HG03095 (cell line): ENCODE results near the gene GSTA1.
"Not testable (repeated sequence)": the region's sequence is repeated elsewhere in the genome, so short reads cannot be mapped to it uniquely, and the experiment has no call there.

Source experiments
- ATAC-seq: cut with Tn5 transposase; IDR thresholded peaks from one replicate; pipeline ENCODE4 v1.9.1; 2021; ENCODE audit warnings: moderate library complexity; ENCODE audit not compliant: unreplicated experiment

The GSTA1 gene

DNA sequence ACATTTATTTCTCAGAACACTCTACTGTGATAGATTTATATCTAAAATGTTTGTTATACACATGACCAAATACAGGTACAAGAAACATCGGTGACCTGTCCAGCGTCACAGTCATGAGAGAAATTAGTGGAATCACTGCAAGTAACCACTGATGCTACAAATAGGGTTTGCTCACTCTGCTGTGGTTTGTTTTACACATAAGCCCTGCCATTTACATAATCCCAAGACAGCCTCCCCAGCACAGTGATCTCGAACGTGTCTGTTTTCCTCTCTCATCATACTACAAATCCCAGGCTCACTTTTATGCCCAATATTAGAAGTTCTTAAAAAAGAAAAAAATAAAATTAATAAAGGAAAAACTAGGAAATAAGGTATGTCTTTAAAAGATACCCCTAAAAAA is 6.2 kb upstream of the GSTA1 start:
- not testable (repeated sequence) for ATAC-seq

DNA sequence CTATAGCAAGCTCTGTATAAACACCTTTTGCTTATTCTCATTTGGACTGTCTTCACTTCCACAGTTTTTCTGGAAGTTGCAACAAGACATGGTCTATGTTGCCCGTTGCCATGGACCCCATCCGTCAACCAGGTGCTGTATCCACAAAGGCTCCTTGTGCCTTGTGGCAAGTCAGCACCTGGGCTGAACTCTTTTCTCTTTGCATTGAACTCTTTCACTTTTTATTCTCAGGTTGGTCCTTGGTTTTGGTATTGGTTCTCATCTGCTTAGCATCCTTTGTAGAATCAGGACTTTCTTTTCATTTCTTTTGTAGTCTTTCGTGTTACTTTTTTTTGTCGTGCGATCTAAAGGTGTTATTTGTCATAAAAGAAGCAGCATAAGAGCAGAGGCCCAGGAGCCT is 5.0 kb upstream of the GSTA1 start:
- no peak for ATAC-seq

DNA sequence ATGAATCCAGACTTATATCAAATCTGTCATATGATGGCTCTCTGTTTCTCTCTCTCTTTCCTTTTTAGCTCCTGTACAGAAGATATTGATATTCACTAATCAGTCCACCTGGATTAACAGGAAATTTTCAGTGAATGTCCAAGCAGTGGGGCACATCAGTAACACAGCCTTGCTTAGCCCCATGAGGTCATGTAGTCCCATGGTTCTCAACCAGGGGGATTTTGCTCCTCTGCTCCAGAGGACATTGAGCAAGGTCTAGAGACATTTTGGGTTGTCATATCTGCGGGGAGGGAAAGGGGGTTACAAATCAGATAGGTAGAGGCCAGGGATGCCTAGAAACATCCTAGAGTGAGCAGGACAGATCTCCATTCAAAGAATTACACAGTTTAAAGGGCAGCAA is 810 bp downstream of the GSTA1 start:
- no peak for ATAC-seq

DNA sequence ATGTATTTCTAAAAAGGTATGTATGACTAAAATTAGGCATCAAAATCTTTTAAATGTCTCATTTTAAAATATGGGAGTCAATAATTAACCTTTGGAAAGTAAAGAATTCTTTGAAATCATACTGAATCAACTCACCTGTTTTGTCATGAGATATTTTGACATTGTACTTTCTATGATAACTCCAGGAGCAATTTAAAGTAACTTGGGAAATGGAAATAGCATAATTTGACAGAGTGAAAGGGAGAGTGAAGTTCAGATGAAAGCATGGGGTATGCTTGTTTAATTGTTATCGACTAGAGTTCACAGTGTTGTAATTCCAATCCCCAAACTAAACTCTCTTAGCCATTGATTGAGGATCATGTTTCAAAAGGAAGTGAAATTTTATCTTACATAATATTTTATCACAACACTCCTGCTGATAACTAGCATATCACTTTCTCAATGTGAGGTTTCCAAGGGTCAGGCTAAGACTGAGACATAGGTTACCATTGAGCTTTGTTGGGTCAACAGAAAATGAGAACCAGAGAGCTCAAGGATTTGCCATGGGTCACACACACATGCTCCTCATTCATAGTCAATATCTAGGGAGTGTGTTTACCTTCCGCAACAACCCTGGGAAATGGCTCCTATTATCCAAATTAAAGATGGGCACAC is 2.3 kb downstream of the GSTA1 start:
- no peak for ATAC-seq

DNA sequence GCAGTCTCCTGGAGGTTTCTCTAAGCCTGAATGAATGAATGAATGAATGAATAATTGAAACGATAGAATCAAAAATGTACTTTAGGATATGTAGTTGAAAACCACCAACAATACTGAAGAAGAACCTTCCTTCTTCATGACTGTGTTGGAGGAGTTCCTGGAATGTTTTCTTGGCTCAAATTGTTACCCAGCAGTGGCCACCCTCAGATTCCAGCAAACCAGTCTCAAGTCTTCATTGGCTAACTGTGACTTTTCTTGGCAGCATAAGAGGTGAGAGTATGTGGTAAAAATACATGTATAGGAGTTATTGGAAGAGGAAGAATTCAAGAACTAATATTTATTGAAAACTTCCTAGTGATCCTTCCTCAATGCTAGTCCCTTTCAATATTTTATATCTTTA is 4.3 kb downstream of the GSTA1 start:
- not testable (repeated sequence) for ATAC-seq

DNA sequence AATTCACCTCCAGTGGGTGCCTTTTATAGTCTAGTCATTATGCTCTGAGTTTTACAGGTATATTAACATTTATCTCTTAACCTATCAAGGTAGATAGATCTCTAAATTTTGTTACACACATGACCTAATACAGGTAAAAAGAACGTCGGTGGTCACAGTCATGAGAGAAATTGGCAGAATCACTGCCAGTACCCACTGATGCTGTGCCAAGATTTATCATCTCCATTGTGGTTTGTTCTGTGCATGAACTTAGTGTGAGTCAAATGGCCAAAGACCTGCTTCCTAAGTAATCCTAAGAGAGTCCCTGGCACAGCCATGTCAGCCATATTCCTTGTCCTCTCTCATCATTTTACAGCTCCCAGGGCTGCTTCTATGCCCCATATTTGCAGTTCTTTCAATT is 9.2 kb downstream of the GSTA1 start:
- ATAC-seq, result not testable (repeated sequence)

DNA sequence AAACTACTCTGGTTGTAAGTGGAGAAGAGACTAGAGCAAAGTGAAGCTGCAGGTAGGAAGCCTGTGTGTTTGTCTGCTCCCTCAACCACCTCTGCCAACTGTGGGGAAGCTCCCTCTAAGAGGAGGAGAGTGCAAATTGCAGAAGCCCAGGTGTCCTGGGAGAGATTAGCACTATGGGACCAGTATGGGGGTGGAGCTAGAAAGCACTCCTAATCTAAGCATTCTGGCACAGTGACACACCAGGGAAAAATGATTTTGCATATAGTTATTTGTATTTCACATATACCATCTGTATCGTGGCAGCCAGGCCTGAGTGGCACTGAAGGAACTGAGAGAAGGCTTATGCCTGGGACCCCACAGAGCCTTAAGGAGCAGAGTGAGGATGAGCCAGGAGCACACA is 12.8 kb downstream of the GSTA1 start:
- no peak for ATAC-seq

DNA sequence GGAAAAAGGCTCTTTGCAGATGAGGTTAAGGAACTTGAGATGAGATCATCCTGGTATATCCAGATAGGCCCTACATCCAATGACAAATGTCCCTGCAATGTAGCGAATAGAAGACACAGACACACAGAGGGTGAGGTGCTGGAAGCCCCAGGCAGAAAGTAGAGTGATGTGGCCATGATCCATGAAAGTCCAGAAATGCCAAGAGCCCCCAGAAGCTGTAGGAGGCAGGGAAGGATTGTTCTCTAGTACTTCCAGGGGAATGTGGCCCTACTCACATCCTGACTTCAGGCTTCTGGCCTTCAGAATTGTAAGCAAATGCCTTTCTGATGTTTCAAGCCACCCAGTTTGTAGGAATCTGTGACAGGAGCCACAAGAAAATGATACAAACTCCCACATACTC is 14.0 kb downstream of the GSTA1 start:
- ATAC-seq, result not testable (repeated sequence)

DNA sequence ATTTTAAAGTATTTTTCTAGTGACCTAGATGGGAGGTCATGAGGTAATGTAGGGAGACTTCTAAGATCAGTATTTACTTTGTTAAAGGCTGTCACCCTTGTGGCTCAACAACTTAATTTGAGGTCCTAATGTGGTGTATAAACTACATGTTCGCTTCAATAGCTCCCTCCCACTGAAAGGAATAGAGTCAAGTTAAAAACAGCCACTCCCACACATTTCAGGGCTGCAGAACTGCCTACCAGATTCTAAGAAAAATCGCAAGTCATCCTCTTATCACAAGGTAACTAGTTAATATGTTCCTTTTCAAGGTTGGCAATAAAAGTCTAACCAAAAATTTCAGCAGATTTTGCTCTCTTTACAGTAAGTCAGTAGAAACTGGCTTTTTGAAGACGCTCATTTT is 15.1 kb downstream of the GSTA1 start:
- ATAC-seq, result no peak

DNA sequence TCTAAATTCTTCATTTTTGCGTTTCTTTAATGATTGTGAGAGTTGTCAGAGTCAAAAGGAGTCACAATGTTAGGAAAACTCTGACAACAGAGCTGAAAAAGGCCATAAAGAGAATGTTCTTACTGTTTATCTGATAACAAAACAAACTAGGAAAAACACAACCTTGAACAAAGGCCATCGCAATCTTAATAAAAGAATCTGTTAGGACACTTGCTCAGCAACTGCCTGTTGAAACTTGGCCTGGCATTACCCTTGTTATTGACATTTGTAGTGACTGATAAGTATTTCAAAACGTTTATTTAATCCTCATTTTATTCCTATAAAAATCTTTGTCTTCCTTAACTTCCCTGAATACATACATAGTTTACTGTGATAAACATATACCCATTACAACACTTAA is 15.7 kb downstream of the GSTA1 start:
- ATAC-seq, result no peak

DNA sequence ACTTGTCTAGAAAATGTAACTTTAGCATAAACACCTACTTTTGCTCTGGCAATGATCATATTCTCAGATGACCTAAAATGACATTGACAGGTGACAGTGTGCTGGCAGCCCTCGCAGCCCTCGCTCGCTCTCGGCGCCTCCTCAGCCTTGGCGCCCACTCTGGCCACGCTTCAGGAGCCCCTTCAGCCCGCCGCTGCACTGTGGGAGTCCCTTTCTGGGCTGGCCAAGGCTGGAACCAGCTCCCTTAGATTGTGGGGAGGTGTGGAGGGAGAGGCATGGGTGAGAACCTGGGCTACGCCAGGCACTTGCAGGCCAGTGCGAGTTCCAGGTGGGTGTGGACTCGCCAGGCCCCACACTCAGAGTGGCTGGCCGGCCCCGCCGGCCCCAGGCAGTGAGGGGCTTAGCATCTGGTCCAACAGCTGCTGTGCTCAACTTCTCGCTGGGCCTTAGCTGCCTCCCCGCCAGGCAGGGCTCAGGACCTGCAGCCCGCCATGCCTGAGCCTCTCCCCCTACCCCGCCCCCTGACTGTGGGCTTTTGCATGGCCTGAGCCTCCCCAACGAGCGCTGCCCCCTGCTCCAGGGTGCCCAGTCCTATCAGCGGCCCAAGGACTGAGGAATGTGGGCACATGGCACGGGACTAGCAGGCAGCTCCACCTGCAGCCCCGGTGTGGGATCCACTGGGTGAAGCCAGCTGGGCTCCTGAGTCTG is 17.2 kb downstream of the GSTA1 start:
- ATAC-seq, result no peak

DNA sequence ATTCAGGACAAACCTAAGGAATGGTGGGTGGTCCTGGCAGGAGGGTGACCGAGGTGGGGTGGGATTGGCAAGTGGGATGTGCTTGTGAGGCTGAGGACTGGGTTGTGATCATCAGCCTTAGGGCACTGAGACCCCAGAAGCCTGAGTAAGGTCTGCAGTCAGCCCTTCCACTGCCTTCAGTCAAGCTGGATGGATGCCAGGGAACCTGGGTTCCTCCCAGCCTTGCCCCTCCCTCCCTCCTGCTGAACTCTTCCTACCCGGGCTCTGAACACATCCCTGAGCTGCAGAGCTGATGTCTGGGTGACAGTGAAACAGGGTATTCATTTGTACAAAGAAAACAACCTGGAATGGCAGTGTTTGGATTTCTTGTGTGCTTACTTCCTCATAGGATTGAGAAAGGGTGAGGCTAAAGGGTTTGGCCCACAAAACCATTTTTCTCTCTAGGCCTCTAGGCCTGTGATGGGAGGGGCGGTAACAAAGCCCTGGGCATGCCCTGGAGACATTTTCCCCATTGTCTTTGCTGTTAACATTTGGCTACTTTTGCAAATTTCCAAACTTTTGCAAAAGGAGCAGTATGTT is 20.8 kb downstream of the GSTA1 start:
- not testable (repeated sequence) for ATAC-seq

DNA sequence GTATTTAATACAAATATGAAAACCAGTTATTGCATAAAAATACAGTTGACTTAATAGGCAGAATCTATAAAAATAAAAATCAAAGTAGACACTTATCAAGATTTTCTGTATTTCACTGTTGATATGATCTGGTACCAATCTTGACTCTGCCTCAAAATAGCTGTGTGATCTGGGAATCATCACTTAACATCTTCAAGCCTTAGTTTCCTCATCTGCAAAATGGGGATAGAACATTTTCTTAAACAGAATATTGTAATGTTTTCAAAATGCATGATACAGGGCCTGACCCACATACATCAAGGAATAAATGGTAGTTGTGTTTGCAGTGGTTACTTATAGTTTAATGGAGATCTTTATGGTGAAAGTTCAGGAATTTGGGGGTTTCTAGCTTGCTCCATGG is 21.4 kb downstream of the GSTA1 start:
- ATAC-seq, result not testable (repeated sequence)

DNA sequence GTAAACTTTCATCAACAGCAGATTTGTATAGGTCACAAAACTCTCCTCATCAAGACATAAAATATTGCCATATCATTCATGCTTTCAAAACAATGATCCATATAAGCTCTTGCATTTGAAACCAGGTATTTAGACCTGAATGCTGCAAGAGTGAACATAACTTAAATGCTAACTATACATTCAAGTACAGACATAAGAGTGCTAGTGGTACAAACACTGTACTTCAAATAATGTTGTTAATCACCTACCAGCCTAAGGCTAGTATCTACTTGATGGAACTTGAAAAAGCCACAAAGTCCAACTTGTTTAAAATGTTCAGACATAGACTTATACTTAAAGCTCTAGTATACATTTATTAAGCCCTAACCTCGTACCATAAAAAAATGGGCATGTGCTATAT is 24.4 kb downstream of the GSTA1 start:
- no peak for ATAC-seq

DNA sequence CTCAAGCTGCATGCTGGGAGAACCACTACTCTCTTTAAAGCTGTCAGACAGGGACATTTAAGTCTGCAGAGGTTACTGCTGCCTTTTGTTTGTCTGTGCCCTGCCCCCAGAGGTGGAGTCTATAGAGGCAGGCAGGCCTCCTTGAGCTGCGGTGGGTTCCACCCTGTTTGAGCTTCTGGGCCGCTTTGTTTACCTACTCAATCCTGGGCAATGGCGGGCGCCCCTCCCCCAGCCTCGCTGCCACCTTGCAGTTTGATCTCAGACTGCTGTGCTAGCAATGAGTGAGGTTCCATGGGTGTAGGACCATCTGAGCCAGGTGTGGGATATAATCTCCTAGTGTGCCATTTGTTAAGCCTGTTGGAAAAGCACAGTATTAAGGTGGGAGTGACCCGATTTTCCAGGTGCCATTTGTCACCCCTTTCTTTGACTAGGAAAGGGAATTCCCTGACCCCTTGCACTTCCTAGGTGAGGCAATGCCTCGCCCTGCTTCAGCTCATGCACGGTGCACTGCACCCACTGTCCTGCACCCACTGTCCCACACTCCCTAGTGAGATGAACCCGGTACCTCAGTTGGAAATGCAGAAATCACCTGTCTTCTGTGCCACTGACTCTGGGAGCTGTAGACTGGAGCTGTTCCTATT is 26.8 kb downstream of the GSTA1 start:
- ATAC-seq, result not testable (repeated sequence)

DNA sequence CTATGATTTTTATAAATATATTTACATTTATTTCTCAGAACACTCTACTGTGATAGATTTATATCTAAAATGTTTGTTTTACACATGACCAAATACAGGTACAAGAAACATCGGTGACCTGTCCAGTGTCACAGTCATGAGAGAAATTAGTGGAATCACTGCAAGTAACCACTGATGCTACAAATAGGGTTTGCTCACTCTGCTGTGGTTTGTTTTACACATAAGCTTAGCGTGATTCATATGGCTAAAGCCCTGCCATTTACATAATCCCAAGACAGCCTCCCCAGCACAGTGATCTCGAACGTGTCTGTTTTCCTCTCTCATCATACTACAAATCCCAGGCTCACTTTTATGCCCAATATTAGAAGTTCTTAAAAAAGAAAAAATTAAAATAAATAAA is 34.2 kb downstream of the GSTA1 start:
- ATAC-seq, result not testable (repeated sequence)

DNA sequence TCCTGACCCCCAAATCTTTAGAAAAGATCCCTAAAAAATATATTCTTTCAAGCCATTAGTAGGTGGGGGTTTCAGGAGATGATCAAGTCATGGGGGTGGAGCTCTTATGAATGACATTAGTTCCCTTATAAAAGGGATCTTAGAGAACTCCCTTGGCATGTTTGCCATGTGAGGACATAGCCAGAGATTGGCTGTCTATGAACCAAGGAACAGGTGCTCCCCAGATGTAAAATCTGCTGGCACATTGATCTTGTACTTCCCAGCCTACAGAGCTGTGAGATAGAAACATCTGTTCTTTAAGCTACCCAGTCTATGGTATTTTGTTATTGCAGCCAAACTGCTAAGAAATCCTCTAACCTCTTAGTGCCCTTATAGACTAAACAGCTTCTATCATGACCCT is 36.0 kb downstream of the GSTA1 start:
- ATAC-seq, result not testable (repeated sequence)

DNA sequence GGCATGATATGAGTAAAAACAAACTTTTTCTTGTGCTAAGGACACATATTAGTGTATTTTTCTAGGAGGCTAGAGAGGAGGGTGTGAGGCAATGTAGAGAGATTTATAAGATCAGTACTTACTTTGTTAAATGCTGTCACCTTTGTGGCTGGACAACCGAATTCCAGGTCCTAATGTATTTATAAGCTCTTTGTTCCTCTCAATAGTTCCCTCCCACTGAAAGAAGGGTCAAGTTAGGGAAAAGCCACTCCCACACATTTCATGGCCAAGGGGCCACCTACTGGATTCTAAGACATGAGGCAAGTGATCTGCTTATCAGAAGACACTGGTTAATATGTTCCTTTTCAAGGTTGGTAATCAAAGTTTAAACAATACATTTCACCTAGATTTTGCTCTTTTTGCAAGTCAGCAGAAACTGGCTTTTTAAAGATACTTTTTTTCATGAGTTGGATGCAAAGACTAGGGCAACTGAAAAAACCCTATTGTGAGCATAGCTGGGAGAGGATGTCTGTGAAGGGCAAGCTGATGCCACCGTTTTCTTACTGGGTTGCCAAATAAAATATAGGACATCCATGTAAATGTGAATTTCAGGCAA is 40.2 kb downstream of the GSTA1 start, which contains the start of gene GSTA2:
GSTA2 (minus strand) TSS at position 154 of the 595 bp plus-strand sequence. CDS start 5,528 bp downstream, outside the sequence.
- not testable (repeated sequence) for ATAC-seq

DNA sequence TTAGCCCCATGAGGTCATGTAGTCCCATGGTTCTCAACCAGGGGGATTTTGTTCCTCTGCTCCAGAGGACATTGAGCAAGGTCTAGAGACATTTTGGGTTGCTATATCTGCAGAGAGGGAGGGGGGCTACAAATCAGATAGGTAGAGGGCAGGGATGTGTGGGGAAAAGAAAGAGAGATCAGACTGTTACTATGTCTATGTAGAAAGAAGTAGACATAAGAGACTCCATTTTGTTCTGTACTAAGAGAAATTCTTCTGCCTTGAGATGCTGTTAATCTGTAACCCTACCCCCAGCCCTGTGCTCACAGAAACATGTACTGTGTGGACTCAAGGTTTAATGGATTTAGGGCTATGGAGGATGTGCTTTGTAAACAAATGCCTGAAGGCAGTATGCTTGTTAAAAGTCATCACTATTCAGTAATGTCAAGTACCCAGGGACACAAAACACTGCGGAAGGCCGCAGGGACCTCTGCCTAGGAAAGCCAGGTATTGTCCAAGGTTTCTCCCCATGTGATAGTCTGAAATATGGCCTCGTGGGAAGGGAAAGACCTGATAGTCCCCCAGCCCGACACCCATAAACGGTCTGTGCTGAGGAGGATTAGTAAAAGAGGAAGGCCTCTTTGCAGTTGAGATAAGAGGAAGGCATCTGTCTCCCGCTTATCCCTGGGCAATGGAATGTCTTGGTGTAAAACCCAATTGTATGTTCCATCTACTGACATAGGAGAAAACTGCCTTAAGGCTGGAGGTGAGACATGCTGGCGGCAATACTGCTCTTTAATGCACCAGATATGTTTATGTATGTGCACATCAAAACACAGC is 41.7 kb downstream of the GSTA1 start:
- not testable (repeated sequence) for ATAC-seq

DNA sequence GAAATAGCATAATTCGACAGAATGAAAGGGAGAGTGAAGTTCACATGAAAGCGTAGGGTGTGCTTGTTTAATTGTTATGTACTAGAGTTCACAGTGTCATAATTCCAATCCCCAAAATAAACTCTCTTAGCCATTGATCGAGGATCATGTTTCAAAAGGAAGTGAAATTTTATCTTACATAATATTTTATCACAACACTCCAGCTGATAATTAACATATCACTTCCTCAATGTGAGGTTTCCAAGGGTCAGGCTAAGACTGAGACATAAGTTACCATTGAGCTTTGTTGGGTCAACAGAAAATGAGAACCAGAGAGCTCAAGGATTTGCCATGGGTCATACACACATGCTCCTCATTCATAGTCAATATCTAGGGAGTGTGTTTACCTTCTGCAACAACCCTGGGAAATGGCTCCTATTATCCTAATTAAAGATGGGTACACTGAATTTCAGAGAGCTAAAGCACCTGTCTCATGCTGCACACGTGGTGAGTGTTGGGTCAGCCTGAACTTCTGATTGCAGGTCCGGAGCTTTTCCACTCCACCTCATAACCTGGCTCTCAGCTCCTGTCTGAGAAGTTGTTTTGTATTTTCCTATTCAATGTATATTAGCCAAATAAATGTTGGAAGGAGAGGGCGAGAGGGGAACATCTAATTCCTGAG is 43.4 kb downstream of the GSTA1 start:
- ATAC-seq, result no peak
